ENCODE measurements around the gene NIT1.

Gene NIT1

DNA sequence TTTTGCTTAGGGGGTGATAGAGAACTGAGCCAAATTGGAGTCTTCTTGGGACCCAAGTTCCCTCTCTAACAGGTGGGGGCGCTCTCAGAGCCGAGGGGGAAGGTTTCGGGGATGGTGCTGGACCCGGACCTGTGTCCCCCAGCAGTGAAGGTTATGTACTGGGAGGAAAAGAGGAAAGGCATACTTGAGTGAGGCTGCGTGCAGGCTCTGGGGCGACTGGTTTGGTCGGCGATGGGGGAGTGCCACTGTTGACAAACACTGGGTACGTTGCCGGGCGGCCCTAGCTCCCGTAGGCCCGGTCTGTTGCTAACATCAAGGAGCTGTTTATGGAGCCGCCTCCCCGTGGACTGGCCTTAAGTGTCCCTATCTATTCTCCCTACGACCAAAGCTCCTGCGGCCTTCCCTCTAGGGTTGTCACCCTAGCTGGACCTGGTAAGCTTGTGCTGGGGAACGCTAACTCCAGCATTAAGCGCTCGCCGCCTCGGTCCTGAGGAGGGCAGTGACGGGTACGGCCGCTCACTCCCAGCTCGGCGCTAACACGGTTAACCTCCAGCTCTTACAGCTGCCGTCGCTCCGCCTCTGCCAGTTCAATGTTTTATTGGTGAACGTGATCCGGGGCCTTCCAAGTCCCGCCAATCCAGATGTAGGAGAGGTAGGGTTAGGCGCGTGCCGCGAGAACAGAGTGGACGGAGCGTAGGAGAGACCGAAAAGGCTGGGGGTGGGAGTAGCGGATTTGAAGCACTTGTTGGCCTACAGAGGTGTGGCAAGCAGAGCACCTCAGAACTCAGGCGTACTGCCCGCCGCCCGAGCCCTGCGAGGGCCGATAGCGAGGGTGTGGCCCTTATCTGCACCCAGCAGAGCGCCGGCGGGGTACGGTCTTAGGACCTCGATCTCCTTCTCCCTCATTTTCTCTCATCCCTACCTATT, 48.1 kb downstream of the NIT1 start, which contains the start of gene PPOX:
PPOX (plus strand) TSS at position 685 of the 927 bp plus-strand sequence. CDS start 422 bp downstream, outside the sequence.
- Histone ChIP-seq H3K4me3 (ENCODE audit: low read length) (peak within 1 kb of the TSS; percentile 95), H3K4me1 (ENCODE audit: control insufficient read depth, insufficient read depth, low read length) (peaks cover 5% of the 10 kb centered on the region), H3K9ac (ENCODE audit: low read length) (peak within 1 kb of the TSS; percentile 72), H3K27ac (ENCODE audit: low read depth, low read length) (peak within 1 kb of the TSS; percentile 87), H3K27me3 (ENCODE audit: control insufficient read depth, insufficient read depth, low read length) (no peaks in the 10 kb centered on the region), H3K36me3 (ENCODE audit: control insufficient read depth, insufficient read depth, low read length) (peaks cover 20% of the 10 kb centered on the region)

DNA sequence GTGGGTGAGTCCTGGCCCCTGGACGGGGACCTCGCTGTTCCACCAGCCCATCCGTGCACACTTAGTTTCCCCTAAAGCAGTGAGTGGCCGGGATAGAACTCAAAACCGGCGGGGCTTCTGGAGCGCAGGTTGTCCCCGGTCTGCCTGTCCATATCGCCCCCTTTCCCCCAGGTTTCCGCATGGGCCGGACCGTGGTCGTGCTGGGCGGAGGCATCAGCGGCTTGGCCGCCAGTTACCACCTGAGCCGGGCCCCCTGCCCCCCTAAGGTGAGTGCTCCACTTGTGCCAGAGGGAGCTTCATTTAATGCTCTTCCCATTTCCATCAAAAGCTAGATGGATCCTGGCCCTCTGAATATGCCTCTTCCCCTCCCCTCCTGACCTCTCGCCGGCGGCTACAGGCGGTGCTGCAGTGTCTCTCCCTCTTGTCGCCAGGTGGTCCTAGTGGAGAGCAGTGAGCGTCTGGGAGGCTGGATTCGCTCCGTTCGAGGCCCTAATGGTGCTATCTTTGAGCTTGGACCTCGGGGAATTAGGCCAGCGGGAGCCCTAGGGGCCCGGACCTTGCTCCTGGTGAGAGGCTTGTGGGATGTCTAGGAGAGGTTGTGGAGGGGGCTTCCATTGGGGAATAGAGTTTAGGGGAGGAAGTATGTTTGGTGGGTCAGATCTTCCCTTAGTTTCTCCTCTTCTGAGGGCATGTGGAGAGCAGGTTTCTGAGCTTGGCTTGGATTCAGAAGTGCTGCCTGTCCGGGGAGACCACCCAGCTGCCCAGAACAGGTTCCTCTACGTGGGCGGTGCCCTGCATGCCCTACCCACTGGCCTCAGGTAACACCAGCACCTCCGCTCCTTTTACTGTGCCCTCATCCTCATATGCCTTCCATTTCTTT, 49.0 kb downstream of the NIT1 start:
- peak overlapping the region; percentile 65 for H3K27ac ChIP-seq (ENCODE audit: low read depth, low read length)
- H3K36me3 ChIP-seq (ENCODE audit: control insufficient read depth, insufficient read depth, low read length) = peaks cover 21% of the 10 kb centered on the region
- H3K27me3 ChIP-seq (ENCODE audit: control insufficient read depth, insufficient read depth, low read length) = no peaks in the 10 kb centered on the region
- H3K4me1 ChIP-seq (ENCODE audit: control insufficient read depth, insufficient read depth, low read length) = peaks cover 5% of the 10 kb centered on the region
- peak overlapping the region; percentile 72 for H3K9ac ChIP-seq (ENCODE audit: low read length)
- peak overlapping the region; percentile 95 for H3K4me3 ChIP-seq (ENCODE audit: low read length)

- Histone ChIP-seq H3K4me1 (ENCODE audit: control insufficient read depth, insufficient read depth, low read length) (peaks cover 5% of the 10 kb centered on the region), H3K27ac (ENCODE audit: low read depth, low read length) (no peak overlapping the region), H3K36me3 (ENCODE audit: control insufficient read depth, insufficient read depth, low read length) (peaks cover 18% of the 10 kb centered on the region), H3K9ac (ENCODE audit: low read length) (no peak overlapping the region), H3K27me3 (ENCODE audit: control insufficient read depth, insufficient read depth, low read length) (no peaks in the 10 kb centered on the region), H3K4me3 (ENCODE audit: low read length) (no peak overlapping the region)
Observed at GRCh38 chr1:161168906-161169305, 51.0 kb downstream of the NIT1 start.
